ENCODE data around the gene FHOD3.

Gene FHOD3

GRCh38 chr18:36460324-36460850 lies 162.9 kb downstream of the FHOD3 start:
- TF ChIP-seq REST (IDR thresholded peaks at IDR 0.05; ENCODE audit: insufficient read depth in 1 of 2, low read depth in 2 of 2, low read length in 2 of 2): no peak
- TF ChIP-seq TAF1 (IDR thresholded peaks at IDR 0.05; ENCODE audit: borderline replicate concordance, insufficient read depth, low read length): no peak
- no peak for TF ChIP-seq SIN3A (IDR thresholded peaks at IDR 0.05; ENCODE audit: borderline replicate concordance, insufficient read depth, low read length)
- no peak for TF ChIP-seq FOXP2 (optimal IDR thresholded peaks at IDR 0.05; ENCODE audit: borderline replicate concordance, extremely low read depth, extremely low read length, insufficient read depth)
- no peak for TF ChIP-seq POLR2AphosphoS5 (IDR thresholded peaks at IDR 0.05; ENCODE audit: low read depth, low read length)

DNA sequence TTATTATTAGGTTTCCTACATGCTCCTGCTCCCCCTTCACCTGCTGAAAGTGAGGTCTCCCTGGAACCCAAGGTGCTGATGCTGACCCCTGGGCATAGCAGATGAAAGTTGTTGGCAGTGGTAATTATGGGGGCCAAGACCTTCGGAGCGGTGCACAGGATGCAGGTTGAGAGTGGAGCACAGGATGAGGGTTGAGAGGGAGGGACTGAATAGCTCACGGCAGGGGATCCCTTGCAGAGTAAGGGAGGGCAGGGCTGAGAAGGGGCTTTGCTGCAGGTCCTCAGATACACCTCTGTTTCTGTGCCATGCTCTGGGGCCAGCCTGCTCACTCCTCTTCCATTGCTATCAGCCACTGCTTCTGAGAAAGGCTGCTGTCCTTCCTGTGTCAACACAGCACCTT lies 163.3 kb downstream of the FHOD3 start:
- no peak for TF ChIP-seq TAF1 (IDR thresholded peaks at IDR 0.05; ENCODE audit: borderline replicate concordance, insufficient read depth, low read length)
- no peak for TF ChIP-seq FOXP2 (optimal IDR thresholded peaks at IDR 0.05; ENCODE audit: borderline replicate concordance, extremely low read depth, extremely low read length, insufficient read depth)
- TF ChIP-seq REST (IDR thresholded peaks at IDR 0.05; ENCODE audit: insufficient read depth in 1 of 2, low read depth in 2 of 2, low read length in 2 of 2): no peak
- no peak for TF ChIP-seq POLR2AphosphoS5 (IDR thresholded peaks at IDR 0.05; ENCODE audit: low read depth, low read length)
- no peak for TF ChIP-seq SIN3A (IDR thresholded peaks at IDR 0.05; ENCODE audit: borderline replicate concordance, insufficient read depth, low read length)

DNA sequence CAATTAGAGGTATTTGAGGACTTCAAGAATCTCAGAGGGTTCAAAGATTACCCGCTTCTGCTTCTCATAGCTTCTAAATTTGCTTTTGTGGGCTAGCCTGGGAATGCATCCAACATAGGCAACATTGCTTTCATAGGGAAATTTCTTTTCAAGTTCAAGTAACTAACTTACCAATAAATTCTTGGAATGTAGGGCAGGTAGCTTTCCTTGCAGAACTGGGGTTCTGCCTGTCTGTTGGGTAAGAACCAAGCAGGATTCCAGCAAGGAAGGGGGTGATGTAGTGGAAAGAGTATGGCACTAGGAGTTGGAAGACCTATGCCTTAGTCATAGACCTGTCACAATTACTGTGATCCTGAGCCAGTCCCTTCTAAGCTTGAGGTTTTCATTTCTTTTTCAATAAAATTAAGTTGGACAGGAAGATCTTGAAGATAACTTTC lies 164.1 kb downstream of the FHOD3 start:
- TF ChIP-seq SIN3A (IDR thresholded peaks at IDR 0.05; ENCODE audit: borderline replicate concordance, insufficient read depth, low read length) (no peak), FOXP2 (optimal IDR thresholded peaks at IDR 0.05; ENCODE audit: borderline replicate concordance, extremely low read depth, extremely low read length, insufficient read depth) (no peak), REST (IDR thresholded peaks at IDR 0.05; ENCODE audit: insufficient read depth in 1 of 2, low read depth in 2 of 2, low read length in 2 of 2) (no peak), TAF1 (IDR thresholded peaks at IDR 0.05; ENCODE audit: borderline replicate concordance, insufficient read depth, low read length) (no peak), POLR2AphosphoS5 (IDR thresholded peaks at IDR 0.05; ENCODE audit: low read depth, low read length) (no peak)

GRCh38 chr18:36464126-36464651 lies 166.7 kb downstream of the FHOD3 start:
- TF ChIP-seq REST (IDR thresholded peaks at IDR 0.05; ENCODE audit: insufficient read depth in 1 of 2, low read depth in 2 of 2, low read length in 2 of 2) (no peak), POLR2AphosphoS5 (IDR thresholded peaks at IDR 0.05; ENCODE audit: low read depth, low read length) (no peak), FOXP2 (optimal IDR thresholded peaks at IDR 0.05; ENCODE audit: borderline replicate concordance, extremely low read depth, extremely low read length, insufficient read depth) (no peak), SIN3A (IDR thresholded peaks at IDR 0.05; ENCODE audit: borderline replicate concordance, insufficient read depth, low read length) (no peak), TAF1 (IDR thresholded peaks at IDR 0.05; ENCODE audit: borderline replicate concordance, insufficient read depth, low read length) (no peak)

Measured in PFSK-1 (cell line).